ENCODE data around the gene SAG.

GRCh38 chr2:233358335-233358734 is 50.7 kb downstream of the SAG start:
- no peak for TF ChIP-seq CTCF (IDR thresholded peaks at IDR 0.05; ENCODE audit: extremely low read depth in 1 of 2, insufficient read depth in 1 of 2, low read depth in 1 of 2, low read length in 2 of 2)
- no peak for TF ChIP-seq JUN (IDR thresholded peaks at IDR 0.05; ENCODE audit: borderline replicate concordance, insufficient read depth, insufficient read length, low read depth)
- no peak for TF ChIP-seq POLR2AphosphoS5 (IDR thresholded peaks at IDR 0.05; ENCODE audit: insufficient read depth, low read depth, low read length)
